Mammary epithelial cell (primary cell): Measurements from ENCODE around the gene PIGS.

Source experiments
- CTCF ChIP-seq, 2 donors: IDR thresholded peaks in 1 of 2; conservative IDR thresholded peaks in 1 of 2; 2 replicates each; pipeline ENCODE4 v1.5.1; 2011 to 2012; ENCODE audit warnings: inconsistent platforms in 2 of 2, low read length in 2 of 2, mild to moderate bottlenecking in 2 of 2, control low read depth in 1 of 2, low read depth in 1 of 2; ENCODE audit not compliant: insufficient read depth in 1 of 2; ENCODE audit errors: extremely low read depth in 1 of 2
- EZH2 ChIP-seq: IDR thresholded peaks from 2 replicates; pipeline ENCODE4 v1.6.1; 2012; ENCODE audit warnings: low read length, inconsistent platforms, borderline replicate concordance

GRCh38 chr17:28612531-28612930 is 41.2 kb upstream of the PIGS start:
- no peak for TF ChIP-seq EZH2
- no peak for TF ChIP-seq CTCF (conservative IDR thresholded peaks at IDR 0.05 in 1 of 2, IDR thresholded peaks at IDR 0.05 in 1 of 2; ENCODE audit: extremely low read depth in 1 of 2, insufficient read depth in 1 of 2, low read depth in 1 of 2, low read length in 2 of 2)
